ENCODE results near the gene MKRN3.

Gene MKRN3
- total RNA-seq, result 4.7 reads per million, percentile 18 among the genes with 10 or more reads in this experiment

DNA sequence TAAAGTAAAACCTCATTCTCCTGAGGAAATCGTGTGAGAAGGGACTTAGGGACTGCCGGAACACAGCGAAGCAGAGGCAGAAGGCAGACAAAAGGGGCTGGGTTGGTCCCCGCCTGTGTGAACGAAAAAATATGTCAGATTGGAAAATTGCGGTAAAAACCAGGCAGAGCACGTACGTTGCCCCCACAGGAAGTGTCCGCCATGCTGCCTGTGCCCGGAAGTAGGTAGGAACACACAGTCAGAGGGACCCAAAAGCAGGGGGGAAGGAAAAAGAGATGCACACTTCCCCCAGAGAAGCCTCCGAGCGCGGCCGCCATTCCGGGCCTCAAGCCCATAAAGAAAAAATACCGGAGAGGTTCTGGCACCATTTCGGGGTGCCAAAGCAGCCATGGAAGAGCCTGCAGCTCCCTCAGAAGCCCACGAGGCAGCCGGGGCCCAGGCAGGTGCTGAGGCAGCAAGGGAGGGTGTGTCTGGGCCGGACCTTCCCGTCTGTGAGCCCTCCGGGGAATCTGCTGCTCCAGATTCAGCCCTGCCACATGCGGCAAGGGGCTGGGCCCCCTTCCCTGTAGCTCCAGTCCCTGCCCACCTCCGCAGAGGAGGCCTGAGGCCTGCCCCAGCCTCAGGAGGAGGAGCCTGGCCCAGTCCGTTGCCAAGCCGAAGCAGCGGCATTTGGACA lies at the start of gene MKRN3:
Gene MKRN3 (plus strand): TSS at position 280 of the 676 bp plus-strand sequence. CDS start 109 bp downstream, at position 389.
- no peak for DNase-seq

DNA sequence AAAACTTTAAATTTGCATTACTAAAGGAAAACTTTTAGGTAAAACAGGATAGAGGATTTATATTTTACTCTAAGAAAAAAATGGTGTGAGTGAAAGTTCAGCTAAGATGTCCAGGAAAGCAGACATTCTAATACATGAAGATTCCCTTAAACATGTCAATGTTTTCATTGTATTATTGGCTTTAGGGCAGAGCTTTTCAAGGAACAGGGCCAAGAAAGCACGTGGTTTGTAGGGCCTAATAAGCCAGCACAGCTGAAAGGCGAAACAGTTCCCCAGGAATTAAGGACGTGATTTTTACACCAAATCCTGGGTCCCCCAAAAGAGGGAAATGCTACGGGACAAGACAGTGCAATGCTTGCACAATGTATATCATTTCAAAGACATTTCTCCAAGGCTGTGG lies 48.6 kb upstream of the MKRN3 start:
- DNase-seq, result no peak

DNA sequence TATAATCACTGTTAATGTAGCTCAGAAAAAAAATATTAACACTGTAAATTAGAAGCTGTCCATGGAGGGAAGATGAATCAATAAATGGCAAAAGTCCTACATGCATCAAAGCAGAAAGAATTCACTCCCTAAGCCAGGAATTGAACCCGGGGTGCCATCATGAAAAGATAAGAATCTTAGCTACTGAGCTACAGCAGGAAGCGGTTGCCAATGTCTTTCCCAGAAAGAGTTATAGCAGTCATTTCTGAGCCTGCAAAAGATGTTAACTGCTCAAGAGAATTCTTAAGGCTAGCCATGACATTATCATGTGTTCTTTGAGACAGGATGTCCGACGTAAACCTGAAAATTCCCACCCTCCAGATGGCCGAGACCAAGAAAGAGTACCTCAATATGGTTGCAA lies 47.4 kb upstream of the MKRN3 start:
- DNase-seq, result no peak

DNA sequence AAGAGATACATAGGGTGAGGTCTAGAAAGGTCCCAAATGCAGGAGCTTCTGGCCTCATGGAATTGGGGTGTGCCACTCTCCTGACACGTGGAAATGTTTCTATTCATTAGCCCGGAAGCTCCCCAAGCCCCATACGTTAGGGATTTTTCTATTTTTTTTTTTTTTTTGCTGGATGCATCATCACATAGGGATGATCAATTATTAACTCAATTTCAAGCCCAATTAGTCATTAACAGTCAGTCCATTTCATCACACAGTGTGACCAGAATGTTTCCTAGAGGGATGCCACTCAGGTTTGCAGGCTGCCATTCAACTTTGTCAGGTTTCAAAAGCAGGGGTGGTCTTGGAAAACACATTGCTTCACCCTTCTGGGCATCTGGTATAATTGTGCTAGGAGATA lies 40.7 kb upstream of the MKRN3 start:
- DNase-seq, result no peak

DNA sequence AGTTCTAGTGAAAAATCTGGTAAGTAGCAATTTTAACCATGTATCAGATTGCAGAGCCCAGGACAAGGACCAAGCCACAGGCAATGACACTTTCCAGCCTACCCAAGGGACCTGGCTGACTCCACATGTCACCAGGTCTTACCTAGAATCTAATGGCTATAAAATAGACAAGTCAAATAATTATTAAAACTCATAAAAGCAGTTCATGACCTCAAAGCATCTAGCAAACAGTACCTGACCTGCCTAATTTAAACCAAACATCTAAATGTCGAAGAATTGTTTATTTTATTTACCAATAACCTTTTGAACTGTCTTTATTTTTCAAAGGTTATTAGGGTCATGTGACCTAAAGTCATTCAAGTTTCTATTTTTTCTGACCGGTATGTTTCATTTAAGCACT lies 35.6 kb upstream of the MKRN3 start:
- no peak for DNase-seq

GRCh38 chr15:23532024-23532423 lies 33.5 kb upstream of the MKRN3 start:
- DNase-seq, result no peak

DNA sequence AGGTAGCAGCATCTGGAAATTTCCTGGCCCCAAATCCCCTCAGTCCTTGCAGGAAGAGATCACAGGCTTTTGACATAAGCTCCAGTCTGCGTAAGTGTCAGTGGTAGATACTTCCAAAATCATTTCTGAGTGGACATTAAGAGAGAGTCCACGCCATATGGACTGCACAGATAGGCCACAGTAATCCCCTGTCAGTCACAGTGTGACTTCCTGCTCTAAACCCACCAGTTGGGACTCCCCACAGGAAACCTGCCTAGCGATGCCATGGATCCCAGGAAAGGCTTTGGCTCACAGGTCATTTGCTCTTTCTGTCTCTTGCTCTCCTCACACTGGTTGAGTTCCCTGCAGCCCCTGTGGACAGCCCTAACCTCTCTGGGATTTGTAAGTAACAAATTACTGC lies 28.8 kb upstream of the MKRN3 start:
- DNase-seq, result no peak

DNA sequence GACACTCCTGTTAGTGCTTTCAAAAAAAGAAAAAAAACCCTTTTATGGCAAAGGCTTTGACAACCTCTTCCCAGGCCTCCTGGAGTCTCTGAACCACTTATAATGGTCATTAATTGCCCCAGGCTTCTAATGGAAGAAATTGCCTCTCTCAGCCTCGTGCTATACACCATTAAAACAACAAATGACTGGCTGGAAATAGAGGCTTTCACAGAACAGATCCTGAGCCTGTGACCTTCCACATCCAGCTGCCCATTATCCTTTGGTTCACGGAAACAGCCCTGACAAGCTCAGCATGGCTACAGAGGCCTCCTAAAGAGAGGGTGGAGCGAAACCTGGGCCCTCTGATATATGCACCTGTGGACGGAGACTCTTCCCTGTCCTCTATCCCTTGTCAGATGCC lies 26.8 kb upstream of the MKRN3 start:
- DNase-seq, result no peak

DNA sequence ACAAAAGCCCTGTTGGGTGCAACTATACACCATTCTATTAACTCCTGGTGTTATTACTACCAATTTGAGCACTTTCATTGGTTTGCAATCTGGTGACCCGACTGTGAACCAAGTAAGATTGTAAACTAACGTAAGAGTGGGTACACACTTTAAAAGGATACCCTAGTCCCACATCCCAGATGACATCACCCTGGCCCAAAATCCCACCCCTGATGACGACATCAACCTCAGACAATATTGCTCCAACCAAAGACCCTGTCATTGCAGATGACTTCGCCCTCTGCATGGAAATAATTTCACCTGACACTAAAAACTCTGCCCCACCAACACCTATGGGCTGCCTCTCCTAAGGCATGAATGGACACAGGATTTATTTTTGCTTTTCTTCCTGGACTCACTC lies 25.6 kb upstream of the MKRN3 start:
- no peak for DNase-seq

- no peak for DNase-seq
Measured at GRCh38 chr15:23546158-23546557, 19.3 kb upstream of the MKRN3 start.

- no peak for DNase-seq
Measured at GRCh38 chr15:23548071-23548470, 17.4 kb upstream of the MKRN3 start.

- DNase-seq, result no peak
Measured at GRCh38 chr15:23561914-23562313, 3.6 kb upstream of the MKRN3 start.

DNA sequence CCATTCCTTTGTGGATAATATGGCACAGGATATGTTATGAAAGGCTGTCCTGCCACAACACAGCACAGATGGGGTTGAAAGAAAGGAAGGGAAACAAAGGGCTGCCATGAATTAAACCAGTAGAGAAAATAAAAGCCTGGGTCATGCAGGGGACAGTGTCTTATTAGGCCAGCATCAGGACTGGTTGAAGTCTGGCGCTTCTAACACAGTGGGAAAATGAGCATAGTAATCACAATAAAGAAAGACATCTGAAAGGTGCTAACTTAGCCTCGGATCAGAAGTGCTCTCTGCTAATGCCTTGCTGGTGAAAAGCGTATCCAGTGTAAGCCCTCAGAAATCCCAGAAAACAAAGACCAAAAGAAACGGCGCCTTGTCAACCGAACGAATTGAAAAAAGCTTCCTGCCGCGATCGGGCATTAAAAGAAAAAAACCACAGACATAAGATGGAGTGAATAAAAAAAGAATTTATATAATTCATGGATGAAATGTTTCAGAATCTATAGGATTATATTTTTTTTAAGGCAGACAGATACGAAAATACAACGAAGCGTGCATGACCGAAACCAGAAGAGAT lies 566 bp upstream of the MKRN3 start:
- DNase-seq, result no peak

- DNase-seq, result peak; percentile 6
Measured at GRCh38 chr15:23566071-23566554, 639 bp downstream of the MKRN3 start.

DNA sequence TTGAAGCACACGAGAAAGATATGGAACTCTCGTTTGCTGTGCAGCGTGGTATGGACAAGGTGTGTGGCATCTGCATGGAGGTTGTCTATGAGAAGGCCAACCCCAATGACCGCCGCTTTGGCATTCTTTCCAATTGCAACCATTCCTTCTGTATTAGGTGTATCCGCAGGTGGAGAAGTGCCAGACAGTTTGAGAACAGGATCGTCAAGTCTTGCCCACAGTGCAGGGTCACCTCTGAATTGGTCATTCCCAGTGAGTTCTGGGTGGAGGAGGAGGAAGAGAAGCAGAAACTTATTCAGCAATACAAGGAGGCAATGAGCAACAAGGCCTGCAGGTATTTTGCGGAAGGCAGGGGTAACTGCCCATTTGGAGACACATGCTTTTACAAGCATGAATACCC lies 1.2 kb downstream of the MKRN3 start:
- DNase-seq, result no peak

DNA sequence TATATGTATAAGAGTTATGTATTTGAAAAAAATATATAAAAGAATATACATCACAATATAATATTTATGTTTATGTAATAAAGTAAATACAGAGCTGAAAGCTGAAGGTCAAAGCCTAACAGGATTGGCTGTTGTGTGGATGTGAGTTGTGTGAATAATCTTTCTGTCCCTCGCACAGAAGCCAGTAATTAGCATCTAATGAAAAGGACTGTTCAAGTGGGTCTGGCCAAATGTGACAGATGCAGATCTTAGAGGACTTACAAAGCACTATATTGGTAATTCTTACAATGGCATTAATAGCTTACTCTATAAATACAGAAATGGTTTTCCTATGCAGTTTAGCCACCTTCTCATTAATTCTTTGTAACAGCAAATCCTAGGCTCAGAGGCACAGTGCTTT lies 2.4 kb downstream of the MKRN3 start:
- DNase-seq, result no peak

GRCh38 chr15:23569151-23569925 lies 3.9 kb downstream of the MKRN3 start:
- no peak for DNase-seq

DNA sequence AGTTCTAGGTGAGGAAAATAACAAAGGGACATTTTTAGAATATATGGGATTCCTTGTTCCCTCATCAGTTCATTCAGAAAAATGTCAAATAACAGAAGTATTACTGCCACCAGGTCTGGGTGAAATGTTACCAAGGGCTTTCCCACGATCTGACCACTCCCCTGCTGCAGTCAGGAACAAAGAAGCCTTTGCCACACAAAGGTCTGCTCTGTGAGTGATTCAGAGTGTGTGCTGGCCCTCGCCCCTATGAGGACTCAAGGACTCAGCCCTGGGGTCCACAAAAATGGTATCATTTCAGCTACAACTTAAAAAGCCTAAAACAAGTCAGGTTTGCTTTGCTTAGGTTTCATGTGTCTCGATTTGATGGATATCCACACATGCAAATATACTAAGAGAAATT lies 5.0 kb downstream of the MKRN3 start:
- DNase-seq, result no peak

DNA sequence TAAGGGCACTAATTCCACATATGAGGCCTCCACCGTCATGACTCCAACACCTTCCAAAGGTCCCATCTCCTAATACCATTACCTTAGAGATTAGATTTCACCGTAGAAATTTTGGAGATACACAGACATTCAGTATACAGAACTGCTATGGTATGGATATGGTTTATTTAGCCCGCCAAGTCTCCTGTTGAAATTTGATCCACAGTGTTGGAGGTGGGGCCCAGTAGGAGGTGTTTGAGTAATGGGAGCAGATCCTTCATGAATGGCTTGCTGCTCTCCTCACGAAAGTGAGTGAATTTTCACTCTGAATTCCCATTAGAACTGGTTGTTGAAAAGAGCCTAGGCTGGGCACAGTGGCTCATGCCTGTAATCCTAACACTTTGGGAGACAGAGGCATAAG lies 7.4 kb downstream of the MKRN3 start:
- no peak for DNase-seq

DNA sequence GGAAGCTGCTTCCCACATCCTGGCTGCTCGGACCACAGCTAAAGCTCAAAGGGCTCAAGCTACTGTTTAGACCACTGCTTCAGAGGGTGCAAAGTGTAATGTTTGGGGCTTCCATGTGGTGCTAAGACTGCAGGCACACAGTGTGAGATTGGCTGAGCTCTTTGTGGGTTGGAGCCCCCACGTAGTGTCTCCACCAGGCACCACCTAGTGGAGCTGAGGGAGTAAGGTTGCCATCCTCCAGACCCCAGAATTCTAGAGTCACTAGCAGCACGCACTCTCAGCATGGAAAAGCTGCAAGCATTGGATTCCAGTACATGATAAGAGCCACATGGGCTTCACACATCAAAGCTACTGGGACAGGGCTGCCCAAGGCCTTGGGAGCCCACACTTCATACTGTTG lies 9.3 kb downstream of the MKRN3 start:
- DNase-seq, result no peak

DNA sequence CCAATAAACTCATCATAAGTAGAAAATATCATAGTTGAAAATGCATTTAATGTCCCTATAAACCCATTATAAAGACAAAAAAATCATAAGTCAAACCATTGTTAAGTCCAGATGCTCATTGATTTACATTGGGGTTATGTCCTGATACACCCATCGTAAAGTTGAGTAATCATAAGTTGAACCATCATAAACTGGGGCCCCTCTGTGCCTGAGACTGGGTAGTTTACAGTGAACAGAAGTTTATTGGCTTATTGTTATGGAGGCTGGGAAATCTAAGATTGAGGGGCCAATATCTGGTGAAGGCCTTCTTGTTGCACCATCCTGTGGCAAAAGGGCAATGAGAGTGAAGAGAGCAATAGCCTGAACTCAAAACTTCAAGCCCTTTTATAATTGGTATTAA lies 10.6 kb downstream of the MKRN3 start:
- DNase-seq, result no peak

DNA sequence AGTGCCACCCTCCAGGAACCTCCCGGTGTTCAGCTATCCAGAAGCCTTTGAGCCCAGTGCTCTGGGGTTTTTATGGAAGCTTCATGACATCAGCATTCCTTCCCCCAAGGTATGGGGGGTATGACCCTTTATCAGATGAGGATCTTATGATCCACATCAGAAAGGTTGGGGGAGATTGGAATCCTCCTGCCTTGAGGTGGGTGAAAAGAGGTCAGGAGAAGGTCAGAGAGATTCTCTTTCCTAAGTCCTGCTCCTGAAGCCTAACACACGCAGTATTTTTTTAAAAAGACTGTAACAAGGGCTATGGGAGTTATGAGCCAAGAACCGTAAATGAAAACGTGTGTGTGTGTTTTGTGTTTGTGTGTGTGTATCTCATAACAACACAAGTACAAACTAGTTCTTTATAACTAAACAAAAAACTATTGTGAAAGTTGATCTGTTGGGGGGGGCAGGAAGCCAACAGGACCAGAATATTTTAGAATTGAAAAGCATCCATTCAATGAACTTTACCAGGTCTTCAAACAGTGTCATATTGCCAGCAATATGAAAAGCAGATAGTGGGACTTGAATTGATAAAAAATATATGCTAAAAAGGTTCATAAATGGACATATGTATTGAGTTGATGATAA lies 13.2 kb downstream of the MKRN3 start:
- no peak for DNase-seq

DNA sequence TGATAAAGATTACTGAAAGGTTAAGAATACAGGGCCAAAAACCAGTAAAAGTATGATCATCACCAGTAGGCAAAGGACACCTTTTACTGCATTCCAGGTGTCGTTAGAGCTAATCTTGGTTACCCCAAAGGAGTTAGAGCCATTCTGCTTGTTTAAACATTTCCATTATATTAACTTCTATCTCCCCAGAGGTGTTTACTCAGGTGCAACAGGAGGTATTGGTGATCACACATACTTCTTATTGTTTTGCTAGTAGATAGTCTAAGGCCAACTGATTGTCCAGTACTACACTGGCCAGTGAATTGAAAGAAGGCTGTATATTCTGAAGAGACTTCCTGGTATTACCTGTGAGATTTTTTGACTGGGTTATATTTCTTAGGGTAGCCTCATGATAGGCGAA lies 22.8 kb downstream of the MKRN3 start:
- DNase-seq, result no peak

GRCh38 chr15:23589012-23589411 lies 23.5 kb downstream of the MKRN3 start:
- DNase-seq, result no peak
